HepG2 (cell line): Measurements from ENCODE around the gene PIP5K1C. TPM values are rescaled to one million over a fixed set of nuclear protein-coding genes. Genes with fewer than 3 reads are reported as not detected.

Source experiments
- AKAP8 ChIP-seq: sonication (generic); formaldehyde crosslinking; IDR thresholded peaks from 2 replicates; pipeline ENCODE4 v1.5.1; 2020; ENCODE audit warnings: mild to moderate bottlenecking, missing genetic modification reagents
- CAMTA2 ChIP-seq: sonication (generic); formaldehyde crosslinking; IDR thresholded peaks from 2 replicates; pipeline ENCODE4 v1.4.0; 2020; ENCODE audit warnings: mild to moderate bottlenecking, missing genetic modification reagents, borderline replicate concordance
- CC2D1A ChIP-seq: sonication (generic); formaldehyde crosslinking; IDR thresholded peaks from 2 replicates; pipeline ENCODE4 v1.8.1; 2023; ENCODE audit warnings: mild to moderate bottlenecking, missing genetic modification reagents
- CCDC6 ChIP-seq: sonication (generic); formaldehyde crosslinking; IDR thresholded peaks from 2 replicates; pipeline ENCODE4 v1.8.1; 2022; ENCODE audit warnings: mild to moderate bottlenecking, missing genetic modification reagents, moderate library complexity
- FOSL2 ChIP-seq: sonication (generic); formaldehyde crosslinking; IDR thresholded peaks from 2 replicates; pipeline ENCODE4 v1.4.0; 2020; ENCODE audit warnings: missing genetic modification reagents
- FOXA1 ChIP-seq, 2 experiments: fragments of 450-650 bp in 1 of 2; sonication (generic) in 1 of 2; formaldehyde crosslinking in 1 of 2; IDR thresholded peaks; 2 replicates each; pipeline versions ENCODE4 v1.4.0 to v1.6.1; 2016 to 2020; ENCODE audit warnings: missing genetic modification reagents in 1 of 2
- FOXK1 ChIP-seq: sonication (generic); formaldehyde crosslinking; IDR thresholded peaks from 2 replicates; pipeline ENCODE4 v1.4.0; 2020; ENCODE audit warnings: low read depth, missing genetic modification reagents, borderline replicate concordance
- GATAD1 ChIP-seq: IDR thresholded peaks from 2 replicates; pipeline ENCODE4 v1.6.1; 2016; ENCODE audit warnings: missing genetic modification reagents, missing compliant biosample characterization
- IRF2 ChIP-seq: IDR thresholded peaks from 2 replicates; pipeline ENCODE4 v1.6.1; 2018; ENCODE audit warnings: missing genetic modification reagents, missing compliant biosample characterization
- PHF20 ChIP-seq: sonication (generic); formaldehyde crosslinking; IDR thresholded peaks from 2 replicates; pipeline ENCODE4 v1.5.0; 2020; ENCODE audit warnings: mild to moderate bottlenecking, missing genetic modification reagents
- PHF21A ChIP-seq: sonication (generic); formaldehyde crosslinking; IDR thresholded peaks from 2 replicates; pipeline ENCODE4 v1.5.0; 2020; ENCODE audit warnings: mild to moderate bottlenecking, missing genetic modification reagents
- RAD51 ChIP-seq: fragments of 450-650 bp; IDR thresholded peaks from 2 replicates; pipeline ENCODE4 v1.6.1; 2016; ENCODE audit warnings: borderline replicate concordance
- RXRA ChIP-seq: sonication (generic); formaldehyde crosslinking; IDR thresholded peaks from 2 replicates; pipeline ENCODE4 v1.5.1; 2020; ENCODE audit warnings: missing genetic modification reagents
- SIX1 ChIP-seq: sonication (generic); formaldehyde crosslinking; IDR thresholded peaks from 2 replicates; pipeline ENCODE4 v1.4.0; 2020; ENCODE audit warnings: missing genetic modification reagents, borderline replicate concordance
- SP4 ChIP-seq: sonication (generic); formaldehyde crosslinking; IDR thresholded peaks from 2 replicates; pipeline ENCODE4 v1.8.1; 2023; ENCODE audit warnings: mild to moderate bottlenecking, missing genetic modification reagents
- SP5 ChIP-seq: IDR thresholded peaks from 2 replicates; pipeline ENCODE4 v1.6.1; 2016; ENCODE audit warnings: low read depth, borderline replicate concordance
- SUZ12 ChIP-seq: fragments of 150-350 bp; IDR thresholded peaks from 2 replicates; pipeline ENCODE4 v1.6.1; 2014; ENCODE audit warnings: low read depth, low read length
- TEAD3 ChIP-seq: optimal IDR thresholded peaks from 2 replicates; pipeline ENCODE3; 2016; ENCODE audit warnings: borderline replicate concordance
- XRCC5 ChIP-seq: fragments of 200-400 bp; formaldehyde crosslinking; optimal IDR thresholded peaks from 2 replicates; pipeline ENCODE3; 2017; ENCODE audit warnings: mild to moderate bottlenecking, low read length
- ZNF747 ChIP-seq: sonication (generic); formaldehyde crosslinking; IDR thresholded peaks from 2 replicates; pipeline ENCODE4 v1.8.1; 2023; ENCODE audit warnings: missing genetic modification reagents, mild to moderate bottlenecking, borderline replicate concordance
- ZSCAN21 ChIP-seq: sonication (generic); formaldehyde crosslinking; IDR thresholded peaks from 2 replicates; pipeline ENCODE4 v1.8.0; 2022; ENCODE audit warnings: mild to moderate bottlenecking, missing genetic modification reagents, moderate library complexity, borderline replicate concordance
- polyA plus RNA-seq, 8 experiments: library from polyadenylated mRNA; depleted of rRNA in 3 of 8; stranded (reverse) in 7 of 8; unstranded in 1 of 8; fragments of >200 nt; fragmentation: Illumina TruSeq in 4 of 8; extraction: Trizol in 4 of 8; gene quantifications; 2 replicates each; pipeline versions ENCODE4 v1.2.1 to v1.2.3, GENCODE V29; 2011 to 2016; ENCODE audit warnings: low read depth in 4 of 8, missing spikeins in 1 of 8, mixed read lengths in 1 of 8; ENCODE audit not compliant: insufficient read depth in 1 of 8
- total RNA-seq, 5 experiments: library from RNA; depleted of rRNA; stranded (reverse); fragments of >200 nt; fragmentation: Illumina TruSeq; extraction: Trizol; gene quantifications; 2 replicates each; pipeline ENCODE4 v1.2.3, GENCODE V29; 2016; ENCODE audit warnings: low read depth in 1 of 5
- TF ChIP-seq, protein P1 (sequence below): IDR thresholded peaks from 2 replicates; pipeline ENCODE4 v1.6.1; 2016
- TF ChIP-seq, protein P2 (sequence below): sonication (generic); formaldehyde crosslinking; IDR thresholded peaks from 2 replicates; pipeline ENCODE4 v1.4.0; 2020; ENCODE audit warnings: mild to moderate bottlenecking, missing genetic modification reagents
- TF ChIP-seq, protein P3 (sequence below): IDR thresholded peaks from 2 replicates; pipeline ENCODE4 v1.6.1; 2012; ENCODE audit warnings: inconsistent platforms
- TF ChIP-seq, protein P4 (sequence below): sonication (generic); formaldehyde crosslinking; IDR thresholded peaks from 2 replicates; pipeline ENCODE4 v1.4.0; 2020; ENCODE audit warnings: missing genetic modification reagents
- TF ChIP-seq, protein P5 (sequence below): IDR thresholded peaks from 2 replicates; pipeline ENCODE4 v1.6.1; 2016; ENCODE audit warnings: missing genetic modification reagents, missing compliant biosample characterization

PIP5K1C gene
- total and polyA plus RNA-seq, 2 of the 13 experiments (the other 11 are each of a cell fraction or from before 2014, with no cell fraction given), result 3.6 to 4.3 TPM

DNA sequence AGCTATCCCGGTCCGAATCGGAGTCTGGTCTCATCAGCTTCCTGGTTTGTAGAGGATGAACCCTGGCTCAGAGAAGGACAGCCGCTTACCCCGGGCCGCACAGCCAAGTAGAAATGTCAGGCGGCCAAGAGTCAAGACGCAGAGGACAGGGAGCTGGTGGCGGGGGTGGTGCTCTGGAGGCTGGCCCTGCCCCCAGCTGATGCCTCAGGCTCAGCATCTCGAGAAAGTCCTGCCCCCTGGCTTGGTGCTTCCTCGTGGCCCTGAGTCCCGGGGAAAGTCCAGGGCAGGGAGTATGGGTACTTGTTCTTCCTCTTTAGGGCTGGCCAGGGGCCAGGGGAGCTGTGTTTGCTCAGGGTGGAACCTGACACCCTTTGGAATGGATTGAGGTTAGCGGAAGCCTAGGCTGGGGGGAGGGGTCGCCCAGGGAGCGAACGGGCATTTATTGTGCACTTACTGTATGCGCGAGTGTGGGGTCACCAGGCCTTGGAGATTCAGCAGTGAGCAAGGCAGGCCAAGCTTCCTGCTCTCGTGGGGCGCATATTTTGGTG, 10.1 kb upstream of the PIP5K1C start (continued):
- TF ChIP-seq IRF2 (CRISPR knock-in tag) (peak; percentile 67; the same call in 1 of the 2 replicates), CC2D1A (CRISPR knock-in tag) (no peak), SP4 (CRISPR knock-in tag) (peak; percentile 65; the same call in 1 of the 2 replicates), SIX1 (peak; percentile 100), ZSCAN21 (peak; percentile 98), TEAD3 (CRISPR knock-in tag) (peak; percentile 92), FOXK1 (CRISPR knock-in tag) (peak; percentile 21; the same call in 1 of the 2 replicates), FOXA1 (IDR thresholded peaks at IDR 0.05) (no peak), FOXA1 (CRISPR knock-in tag; IDR thresholded peaks at IDR 0.05) (peak; percentile 92), RAD51 (no peak), AKAP8 (CRISPR knock-in tag) (no peak), ZNF747 (CRISPR knock-in tag) (peak; percentile 83; the same call in 1 of the 2 replicates), PHF21A (peak; percentile 94), CCDC6 (CRISPR knock-in tag) (peak; percentile 83), RXRA (peak; percentile 88), XRCC5 (peak; percentile 84), CAMTA2 (CRISPR knock-in tag) (no peak), FOSL2 (CRISPR knock-in tag) (peak; percentile 61), SP5 (peak; percentile 95), PHF20 (CRISPR knock-in tag) (no peak), SUZ12 (no peak), GATAD1 (CRISPR knock-in tag) (peak; percentile 62)
- TF ChIP-seq, protein P1, sequence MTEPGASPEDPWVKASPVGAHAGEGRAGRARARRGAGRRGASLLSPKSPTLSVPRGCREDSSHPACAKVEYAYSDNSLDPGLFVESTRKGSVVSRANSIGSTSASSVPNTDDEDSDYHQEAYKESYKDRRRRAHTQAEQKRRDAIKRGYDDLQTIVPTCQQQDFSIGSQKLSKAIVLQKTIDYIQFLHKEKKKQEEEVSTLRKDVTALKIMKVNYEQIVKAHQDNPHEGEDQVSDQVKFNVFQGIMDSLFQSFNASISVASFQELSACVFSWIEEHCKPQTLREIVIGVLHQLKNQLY, result peak; percentile 48; the same call in 1 of the 2 replicates
- TF ChIP-seq, protein P2, sequence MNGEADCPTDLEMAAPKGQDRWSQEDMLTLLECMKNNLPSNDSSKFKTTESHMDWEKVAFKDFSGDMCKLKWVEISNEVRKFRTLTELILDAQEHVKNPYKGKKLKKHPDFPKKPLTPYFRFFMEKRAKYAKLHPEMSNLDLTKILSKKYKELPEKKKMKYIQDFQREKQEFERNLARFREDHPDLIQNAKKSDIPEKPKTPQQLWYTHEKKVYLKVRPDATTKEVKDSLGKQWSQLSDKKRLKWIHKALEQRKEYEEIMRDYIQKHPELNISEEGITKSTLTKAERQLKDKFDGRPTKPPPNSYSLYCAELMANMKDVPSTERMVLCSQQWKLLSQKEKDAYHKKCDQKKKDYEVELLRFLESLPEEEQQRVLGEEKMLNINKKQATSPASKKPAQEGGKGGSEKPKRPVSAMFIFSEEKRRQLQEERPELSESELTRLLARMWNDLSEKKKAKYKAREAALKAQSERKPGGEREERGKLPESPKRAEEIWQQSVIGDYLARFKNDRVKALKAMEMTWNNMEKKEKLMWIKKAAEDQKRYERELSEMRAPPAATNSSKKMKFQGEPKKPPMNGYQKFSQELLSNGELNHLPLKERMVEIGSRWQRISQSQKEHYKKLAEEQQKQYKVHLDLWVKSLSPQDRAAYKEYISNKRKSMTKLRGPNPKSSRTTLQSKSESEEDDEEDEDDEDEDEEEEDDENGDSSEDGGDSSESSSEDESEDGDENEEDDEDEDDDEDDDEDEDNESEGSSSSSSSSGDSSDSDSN (CRISPR knock-in tag), result peak; percentile 44; the same call in 1 of the 2 replicates
- TF ChIP-seq, protein P3, sequence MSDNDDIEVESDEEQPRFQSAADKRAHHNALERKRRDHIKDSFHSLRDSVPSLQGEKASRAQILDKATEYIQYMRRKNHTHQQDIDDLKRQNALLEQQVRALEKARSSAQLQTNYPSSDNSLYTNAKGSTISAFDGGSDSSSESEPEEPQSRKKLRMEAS, result peak; percentile 85
- TF ChIP-seq, protein P4, sequence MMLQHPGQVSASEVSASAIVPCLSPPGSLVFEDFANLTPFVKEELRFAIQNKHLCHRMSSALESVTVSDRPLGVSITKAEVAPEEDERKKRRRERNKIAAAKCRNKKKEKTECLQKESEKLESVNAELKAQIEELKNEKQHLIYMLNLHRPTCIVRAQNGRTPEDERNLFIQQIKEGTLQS (CRISPR knock-in tag), result no peak
- TF ChIP-seq, protein P5, sequence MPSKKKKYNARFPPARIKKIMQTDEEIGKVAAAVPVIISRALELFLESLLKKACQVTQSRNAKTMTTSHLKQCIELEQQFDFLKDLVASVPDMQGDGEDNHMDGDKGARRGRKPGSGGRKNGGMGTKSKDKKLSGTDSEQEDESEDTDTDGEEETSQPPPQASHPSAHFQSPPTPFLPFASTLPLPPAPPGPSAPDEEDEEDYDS (CRISPR knock-in tag), result peak; percentile 62; the same call in 1 of the 2 replicates
